WERI-Rb-1 (cell line): ENCODE measurements around the gene SLC25A21.
"Not testable (repeated sequence)": the region's sequence is repeated elsewhere in the genome, so short reads cannot be mapped to it uniquely, and the experiment has no call there.

ENCODE experiments used
- DNase-seq: peaks from one replicate; pipeline ENCODE4 v3.0.0-alpha.2; 2020
- H3K27ac ChIP-seq: fragments of 250-450 bp; sonication (Bioruptor Pico); 2 replicates; pipeline ENCODE4 v1.5.1; 2020; ENCODE audit warnings: mild to moderate bottlenecking, moderate library complexity
- H3K27me3 ChIP-seq: fragments of 250-450 bp; sonication (Bioruptor Pico); 2 replicates; pipeline ENCODE4 v1.5.1; 2021; ENCODE audit warnings: mild to moderate bottlenecking, low read depth, moderate library complexity; ENCODE audit not compliant: insufficient read depth, severe bottlenecking
- H3K36me3 ChIP-seq: fragments of 250-450 bp; sonication (Bioruptor Pico); 2 replicates; pipeline ENCODE4 v1.5.1; 2020; ENCODE audit warnings: mild to moderate bottlenecking, moderate library complexity
- H3K4me3 ChIP-seq: 2 replicates; pipeline ENCODE4 v1.5.1; 2011; ENCODE audit warnings: low read depth, mild to moderate bottlenecking, control low read depth, low read length
- H3K9me3 ChIP-seq: fragments of 250-450 bp; sonication (Bioruptor Pico); 2 replicates; pipeline ENCODE4 v1.5.1; 2021; ENCODE audit warnings: mild to moderate bottlenecking, moderate library complexity; ENCODE audit not compliant: severe bottlenecking
- TF ChIP-seq, protein P1 (sequence below): IDR thresholded peaks from 2 replicates; pipeline ENCODE4 v1.5.1; 2011; ENCODE audit warnings: low read depth, mild to moderate bottlenecking, control low read depth, inconsistent platforms, low read length

Gene SLC25A21

DNA sequence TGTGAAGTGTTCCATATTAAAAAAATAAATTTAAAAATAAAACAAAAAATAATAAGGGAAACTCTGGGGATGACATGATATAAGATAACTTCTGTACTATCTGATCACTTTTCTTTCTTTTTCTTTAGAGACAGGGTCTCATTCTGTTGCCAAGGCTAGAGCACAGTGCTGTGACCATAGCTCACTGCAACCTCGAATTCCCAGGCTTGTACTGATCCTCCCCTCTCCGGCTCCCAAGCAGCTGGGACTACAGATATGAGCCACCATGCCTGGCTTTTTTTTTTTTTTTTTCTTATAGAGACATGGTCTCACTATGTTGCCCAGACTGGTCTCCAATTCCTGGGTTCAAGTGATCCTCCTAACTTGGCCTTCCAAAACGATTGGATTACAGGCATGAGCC lies 14.9 kb upstream of the SLC25A21 start:
- Histone ChIP-seq H3K4me3 (no peak overlapping the region), H3K9me3 (no peaks in the 10 kb centered on the region), H3K36me3 (no peaks in the 10 kb centered on the region), H3K27ac (no peak overlapping the region), H3K27me3 (peaks cover 22% of the 10 kb centered on the region)
- DNase-seq = no peak
- TF ChIP-seq, protein P1, sequence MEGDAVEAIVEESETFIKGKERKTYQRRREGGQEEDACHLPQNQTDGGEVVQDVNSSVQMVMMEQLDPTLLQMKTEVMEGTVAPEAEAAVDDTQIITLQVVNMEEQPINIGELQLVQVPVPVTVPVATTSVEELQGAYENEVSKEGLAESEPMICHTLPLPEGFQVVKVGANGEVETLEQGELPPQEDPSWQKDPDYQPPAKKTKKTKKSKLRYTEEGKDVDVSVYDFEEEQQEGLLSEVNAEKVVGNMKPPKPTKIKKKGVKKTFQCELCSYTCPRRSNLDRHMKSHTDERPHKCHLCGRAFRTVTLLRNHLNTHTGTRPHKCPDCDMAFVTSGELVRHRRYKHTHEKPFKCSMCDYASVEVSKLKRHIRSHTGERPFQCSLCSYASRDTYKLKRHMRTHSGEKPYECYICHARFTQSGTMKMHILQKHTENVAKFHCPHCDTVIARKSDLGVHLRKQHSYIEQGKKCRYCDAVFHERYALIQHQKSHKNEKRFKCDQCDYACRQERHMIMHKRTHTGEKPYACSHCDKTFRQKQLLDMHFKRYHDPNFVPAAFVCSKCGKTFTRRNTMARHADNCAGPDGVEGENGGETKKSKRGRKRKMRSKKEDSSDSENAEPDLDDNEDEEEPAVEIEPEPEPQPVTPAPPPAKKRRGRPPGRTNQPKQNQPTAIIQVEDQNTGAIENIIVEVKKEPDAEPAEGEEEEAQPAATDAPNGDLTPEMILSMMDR = no peak

DNA sequence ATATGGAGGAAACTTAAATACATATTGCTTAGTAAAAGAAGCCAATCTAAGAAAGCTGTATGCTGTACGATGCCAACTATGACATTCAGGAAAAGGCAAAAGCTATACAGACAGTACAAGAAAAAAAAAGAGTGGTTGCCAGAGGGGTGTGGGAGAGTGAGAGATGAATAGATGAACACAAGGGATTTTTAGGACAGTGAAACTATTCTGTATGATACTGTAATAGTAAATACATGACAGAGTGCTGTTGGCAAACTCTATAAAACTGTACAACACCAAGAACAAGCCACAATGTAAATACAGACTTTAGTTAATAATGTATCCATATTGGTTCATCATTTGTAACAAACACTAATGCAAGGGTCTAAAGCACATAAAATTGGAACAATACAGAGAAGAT lies 14.5 kb upstream of the SLC25A21 start:
- Histone ChIP-seq H3K27ac (no peak overlapping the region), H3K27me3 (peaks cover 22% of the 10 kb centered on the region), H3K9me3 (no peaks in the 10 kb centered on the region), H3K4me3 (no peak overlapping the region), H3K36me3 (no peaks in the 10 kb centered on the region)
- TF ChIP-seq, protein P1 = no peak
- no peak for DNase-seq

DNA sequence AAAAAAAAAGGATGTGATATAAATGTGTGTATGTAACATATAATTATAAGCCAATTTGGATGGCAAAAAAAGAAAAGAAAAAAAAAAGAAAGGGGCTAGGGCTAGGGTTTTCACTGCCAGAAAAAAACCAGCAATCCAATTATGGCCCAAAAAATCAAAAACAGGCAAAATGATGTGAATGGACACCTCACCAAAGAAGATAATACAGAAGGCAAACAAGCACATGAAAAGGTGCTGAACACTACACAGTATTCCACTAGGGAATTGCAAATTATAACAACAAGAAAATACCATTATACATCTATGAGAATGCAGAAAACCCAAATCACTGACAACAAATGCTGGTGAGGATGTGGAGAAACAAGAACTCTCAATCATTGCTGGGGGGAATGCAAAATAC lies 13.3 kb upstream of the SLC25A21 start:
- DNase-seq = no peak
- Histone ChIP-seq H3K9me3 (no peaks in the 10 kb centered on the region), H3K27ac (no peak overlapping the region), H3K36me3 (no peaks in the 10 kb centered on the region), H3K27me3 (peaks cover 26% of the 10 kb centered on the region), H3K4me3 (no peak overlapping the region)
- TF ChIP-seq, protein P1 = no peak

DNA sequence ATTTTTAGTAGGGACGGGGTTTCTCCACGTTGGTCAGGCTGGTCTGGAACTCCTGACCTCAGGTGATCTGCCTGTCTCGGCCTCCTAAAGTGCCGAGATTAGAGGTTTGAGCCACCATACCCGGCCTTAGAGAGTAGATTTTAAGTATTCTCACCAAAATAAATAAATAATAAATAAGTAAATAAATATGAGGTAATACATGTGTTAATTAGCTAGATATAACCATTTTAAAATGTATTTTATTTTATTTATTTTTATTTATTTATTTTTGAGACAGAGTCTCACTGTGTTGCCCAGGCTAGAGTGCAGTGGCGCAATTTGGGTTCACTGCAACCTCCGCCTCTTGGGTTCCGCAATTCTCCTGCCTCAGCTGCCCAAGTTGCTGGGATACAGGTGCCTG lies 12.1 kb upstream of the SLC25A21 start:
- not testable (repeated sequence) for DNase-seq, H3K4me3 ChIP-seq, H3K27ac ChIP-seq, H3K36me3 ChIP-seq, H3K9me3 ChIP-seq
- peaks cover 25% of the 10 kb centered on the region for H3K27me3 ChIP-seq

DNA sequence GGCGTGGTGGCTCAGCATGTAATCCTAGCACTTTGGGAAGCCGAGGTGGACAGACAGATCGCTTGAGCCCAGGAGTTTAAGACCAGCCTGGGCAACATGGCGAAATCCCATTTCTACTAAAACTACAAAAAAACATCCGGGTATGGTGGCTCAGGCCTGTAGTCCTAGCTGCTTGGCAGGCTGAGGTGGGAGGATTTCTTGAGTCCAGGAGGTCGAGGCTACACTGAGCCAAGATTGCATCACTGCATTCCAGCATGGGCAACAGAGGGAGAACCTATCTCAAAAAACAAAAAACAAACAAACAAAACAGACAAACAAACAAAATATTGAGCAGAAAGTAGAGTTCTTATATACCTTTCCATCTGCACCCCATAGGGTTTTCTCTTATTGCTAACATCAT lies 9.0 kb upstream of the SLC25A21 start:
- TF ChIP-seq, protein P1 = no peak
- Histone ChIP-seq H3K27me3 (peaks cover 33% of the 10 kb centered on the region), H3K9me3 (no peaks in the 10 kb centered on the region), H3K4me3 (no peak overlapping the region), H3K27ac (no peak overlapping the region), H3K36me3 (no peaks in the 10 kb centered on the region)
- no peak for DNase-seq

DNA sequence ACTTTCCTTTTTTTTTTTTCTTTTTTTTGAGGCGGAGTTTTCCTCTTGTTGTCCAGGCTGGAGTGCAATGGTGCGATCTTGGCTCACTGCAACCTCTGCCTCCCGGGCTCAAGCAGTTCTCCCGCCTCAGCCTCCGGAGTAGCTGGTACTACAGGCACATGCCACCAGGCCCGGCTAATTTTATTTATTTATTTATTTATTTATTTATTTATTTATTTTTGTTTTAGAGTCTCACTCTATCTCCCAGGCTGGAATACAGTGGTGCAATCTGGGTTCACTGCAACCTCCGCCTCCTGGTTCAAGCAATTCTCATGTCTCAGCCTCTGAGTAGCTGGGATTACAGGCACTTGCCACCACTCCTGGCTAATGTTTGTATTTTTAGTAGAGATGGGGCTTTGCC lies 8.5 kb upstream of the SLC25A21 start:
- H3K36me3 ChIP-seq, DNase-seq, H3K27ac ChIP-seq, H3K4me3 ChIP-seq, H3K9me3 ChIP-seq: not testable (repeated sequence)
- H3K27me3 ChIP-seq = peaks cover 34% of the 10 kb centered on the region

DNA sequence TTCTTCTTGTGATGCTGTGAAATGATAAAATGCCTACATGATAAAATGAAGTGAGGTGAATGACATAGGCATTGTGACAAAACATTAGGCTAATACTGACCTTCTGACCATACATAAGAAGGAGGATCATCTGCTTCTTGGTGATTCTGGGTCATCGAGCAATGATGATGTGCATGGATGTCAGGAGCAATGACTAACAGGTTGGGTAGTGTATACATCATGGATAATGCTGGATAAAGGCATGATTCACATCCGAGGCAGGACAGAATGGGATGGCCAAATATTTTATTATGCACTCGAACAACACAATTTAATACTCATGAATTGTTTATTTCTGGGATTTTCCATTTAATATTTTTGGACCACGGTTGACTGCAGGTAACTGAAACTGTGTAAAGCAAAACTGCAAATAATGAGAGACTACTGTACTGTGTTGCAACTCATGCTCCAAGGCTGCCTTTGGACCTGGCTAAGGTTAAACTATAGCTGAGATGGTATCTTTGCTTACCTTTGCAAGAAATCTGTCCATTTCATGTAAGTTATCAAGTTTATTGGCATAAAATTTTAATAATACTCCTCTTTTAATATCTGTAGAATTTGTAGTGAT lies 7.6 kb upstream of the SLC25A21 start:
- H3K27ac ChIP-seq = no peak overlapping the region
- no peaks in the 10 kb centered on the region for H3K36me3 ChIP-seq
- H3K4me3 ChIP-seq = no peak overlapping the region
- peaks cover 40% of the 10 kb centered on the region for H3K27me3 ChIP-seq
- TF ChIP-seq, protein P1 = no peak
- DNase-seq = no peak
- H3K9me3 ChIP-seq = no peaks in the 10 kb centered on the region
